ENCODE data around the gene NHSL2.

DNA sequence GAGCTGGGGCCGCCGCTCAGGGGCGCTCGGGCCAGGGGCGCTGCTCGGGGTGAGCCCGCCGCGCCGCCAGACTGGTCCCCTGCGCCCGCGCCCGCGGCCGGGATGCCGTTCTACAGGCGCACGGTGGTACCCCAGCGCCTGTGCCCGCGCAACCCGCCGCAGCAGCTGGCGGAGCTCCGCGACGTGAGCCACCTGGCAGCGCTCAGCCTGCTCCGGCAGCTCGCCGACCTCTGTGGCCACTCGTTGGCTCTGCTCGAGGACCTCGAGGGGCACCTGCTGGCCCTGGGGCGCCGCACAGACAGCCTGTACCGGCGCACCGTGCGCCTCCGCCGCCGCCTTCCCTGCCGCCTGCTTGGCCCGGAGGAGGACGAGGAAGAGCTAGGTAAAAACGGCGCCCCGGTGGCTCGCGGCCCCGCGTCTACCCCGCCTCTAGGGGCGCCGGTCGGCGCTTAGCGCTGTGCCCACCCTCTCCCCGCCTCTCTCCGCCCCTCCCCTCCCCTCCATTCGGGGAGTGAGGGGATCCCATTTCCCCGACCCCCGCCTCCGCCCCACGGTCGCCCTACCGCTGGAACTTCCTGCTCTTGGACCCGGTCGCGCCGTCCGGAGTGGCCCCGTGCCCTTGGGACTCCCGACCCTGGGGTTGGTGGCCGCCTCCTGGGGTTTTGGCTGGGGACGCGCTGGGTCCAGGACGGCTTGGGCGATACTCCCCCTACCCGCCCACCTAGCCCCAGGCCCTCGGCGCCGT is 513 bp downstream of the NHSL2 start:
- TF ChIP-seq CTCF (IDR thresholded peaks at IDR 0.05), result peak; percentile 45
- TF ChIP-seq EZH2 (IDR thresholded peaks at IDR 0.05), result no peak
- TF ChIP-seq EZH2phosphoT487 (IDR thresholded peaks at IDR 0.05), result no peak
